GM21786 (cell line): Measurements from ENCODE around the gene FAM174C.

Experiments
- ATAC-seq: cut with Tn5 transposase; IDR thresholded peaks from one replicate; pipeline ENCODE4 v1.9.1; 2021; ENCODE audit not compliant: unreplicated experiment

FAM174C gene

GRCh38 chr19:1284979-1285736 is 9.8 kb downstream of the FAM174C start:
- no peak for ATAC-seq

DNA sequence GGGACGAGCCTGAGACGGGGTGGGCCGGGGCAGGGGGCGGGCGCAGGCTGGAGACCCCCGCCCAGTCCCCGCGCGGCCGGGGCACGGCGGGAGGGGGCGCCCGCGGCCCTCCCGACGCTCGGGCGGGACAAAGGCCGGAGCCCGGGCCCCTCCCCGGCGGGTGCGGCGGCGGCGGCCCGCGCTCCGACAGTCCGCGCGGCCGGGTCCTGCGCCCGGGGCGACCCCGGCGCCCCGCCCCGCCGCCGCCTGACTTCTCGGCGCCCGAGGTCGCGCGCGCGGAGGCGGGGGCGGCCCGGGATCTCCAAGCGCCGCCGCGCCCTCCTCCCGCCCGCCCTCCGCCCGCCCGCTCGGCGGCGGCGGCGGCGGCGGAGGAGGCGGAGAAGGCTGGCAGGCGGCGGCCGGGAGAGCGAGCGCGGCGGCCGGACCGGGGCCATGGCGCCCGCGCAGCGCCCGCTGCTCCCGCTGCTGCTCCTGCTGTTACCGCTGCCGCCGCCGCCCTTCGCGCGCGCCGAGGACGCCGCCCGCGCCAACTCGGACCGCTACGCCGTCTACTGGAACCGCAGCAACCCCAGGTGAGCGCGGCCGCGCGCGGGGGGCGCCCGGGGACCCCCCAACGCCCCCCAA is 10.5 kb downstream of the FAM174C start, which contains the start of gene EFNA2:
TSS of gene EFNA2 (plus strand) at position 137 of the 624 bp plus-strand sequence. CDS start at position 433, 296 bp downstream.
- no peak for ATAC-seq

DNA sequence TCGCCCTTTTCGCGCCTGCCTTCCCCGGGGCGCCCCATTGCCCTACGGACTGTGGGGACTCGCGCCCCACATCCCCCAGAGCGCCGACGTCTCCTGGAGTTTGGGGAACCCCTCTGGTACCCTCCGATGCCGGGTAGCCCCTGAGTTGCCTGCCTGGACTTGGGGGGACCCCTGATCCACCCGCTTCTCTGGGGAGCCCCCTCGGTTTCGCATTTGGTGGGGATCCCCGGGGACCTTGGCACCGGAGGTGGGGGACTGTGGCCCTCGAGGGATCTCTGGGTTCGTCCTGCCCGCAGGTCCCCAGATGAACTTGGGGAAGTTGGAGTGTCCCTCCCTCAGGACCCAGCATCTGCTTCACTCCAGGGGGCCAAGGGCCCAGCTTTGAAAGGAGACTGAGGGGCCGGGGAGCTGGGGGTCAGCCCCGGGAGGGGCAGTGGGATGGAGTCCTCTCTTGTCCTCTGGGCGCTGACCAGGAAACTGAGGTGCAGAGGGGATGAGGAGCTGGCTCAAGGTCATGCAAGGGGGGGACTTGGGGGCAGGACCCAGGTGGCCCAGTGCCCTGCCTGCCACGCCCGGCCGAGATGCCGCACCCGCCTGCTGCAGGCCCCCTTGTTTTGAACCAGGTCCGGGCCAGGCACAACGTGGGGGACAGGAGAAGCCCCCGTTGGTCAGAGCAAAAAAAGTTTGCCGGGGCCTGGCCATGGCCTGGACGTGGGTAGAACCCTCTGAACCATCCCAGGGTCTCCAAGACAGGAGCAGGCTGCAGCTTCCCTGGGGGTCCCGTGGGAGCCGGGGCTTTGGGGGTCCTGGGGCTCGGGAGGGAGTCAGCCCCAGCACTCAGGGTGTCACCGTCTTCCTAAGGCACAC is 11.4 kb downstream of the FAM174C start:
- ATAC-seq, result no peak

DNA sequence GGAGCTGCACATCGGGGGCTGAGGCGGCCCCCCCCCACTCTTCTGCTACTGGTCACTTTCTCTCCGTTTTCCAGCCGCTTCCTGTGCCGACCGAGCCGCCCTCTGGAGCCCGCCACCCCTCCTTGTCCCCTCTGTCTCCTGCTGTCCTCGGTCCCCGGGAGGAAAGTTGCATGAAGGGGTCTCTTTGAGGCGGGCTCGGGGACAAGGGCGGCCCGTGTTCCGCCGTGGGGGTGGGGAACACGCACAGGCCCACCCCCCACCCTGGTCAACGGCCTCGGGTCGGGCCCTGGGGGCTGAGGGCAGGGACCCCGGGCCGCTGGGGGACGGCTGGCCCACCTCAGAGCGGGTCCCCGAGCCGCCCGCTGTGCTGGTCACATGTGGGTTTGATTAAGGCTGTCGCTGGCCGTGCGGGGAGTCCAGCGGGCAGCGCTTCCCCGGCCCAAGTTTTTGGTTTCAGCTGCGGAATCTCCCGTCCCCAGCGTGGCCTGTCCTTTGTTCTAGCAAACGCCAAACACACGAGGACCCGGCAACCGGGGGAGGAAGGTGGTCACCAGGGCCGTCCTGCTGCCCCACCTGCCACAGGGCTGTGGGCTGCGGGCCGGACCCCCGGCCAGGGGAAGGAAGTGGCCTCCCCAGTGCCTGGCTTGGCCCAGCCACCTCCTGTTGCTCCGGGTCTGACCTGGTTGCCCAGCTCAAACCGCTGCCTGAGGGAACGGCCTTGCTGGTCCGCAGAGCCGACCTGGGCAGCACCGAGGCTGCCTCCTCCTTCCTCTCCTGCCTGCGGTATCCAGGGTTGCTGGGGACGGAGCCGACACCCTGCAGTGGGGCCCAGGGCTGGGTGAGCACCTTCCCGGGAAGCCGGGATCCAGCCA is 12.3 kb downstream of the FAM174C start:
- ATAC-seq, result no peak

DNA sequence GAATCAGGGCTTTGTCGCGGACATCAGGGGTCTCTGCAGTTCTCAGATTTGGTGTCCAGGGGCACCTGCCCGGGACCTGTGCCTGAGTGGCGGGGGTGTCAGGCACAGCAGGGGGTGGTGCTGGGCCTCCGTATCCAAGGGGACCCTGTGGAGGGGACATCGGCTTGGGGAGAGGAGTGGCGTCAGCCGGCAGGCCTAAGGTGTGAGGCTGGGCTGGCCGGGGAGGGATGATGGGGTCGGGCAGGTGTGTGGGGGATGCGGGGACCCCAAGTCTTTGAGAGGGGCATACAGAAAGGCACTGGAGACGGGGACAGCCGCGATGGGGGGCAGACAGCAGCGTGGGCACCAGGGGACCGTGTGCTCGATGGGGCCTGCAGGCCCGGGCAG is 12.9 kb downstream of the FAM174C start:
- no peak for ATAC-seq

- no peak for ATAC-seq
Measured at GRCh38 chr19:1288833-1289685, 13.7 kb downstream of the FAM174C start.

GRCh38 chr19:1289686-1290025 is 14.3 kb downstream of the FAM174C start:
- ATAC-seq, result no peak

DNA sequence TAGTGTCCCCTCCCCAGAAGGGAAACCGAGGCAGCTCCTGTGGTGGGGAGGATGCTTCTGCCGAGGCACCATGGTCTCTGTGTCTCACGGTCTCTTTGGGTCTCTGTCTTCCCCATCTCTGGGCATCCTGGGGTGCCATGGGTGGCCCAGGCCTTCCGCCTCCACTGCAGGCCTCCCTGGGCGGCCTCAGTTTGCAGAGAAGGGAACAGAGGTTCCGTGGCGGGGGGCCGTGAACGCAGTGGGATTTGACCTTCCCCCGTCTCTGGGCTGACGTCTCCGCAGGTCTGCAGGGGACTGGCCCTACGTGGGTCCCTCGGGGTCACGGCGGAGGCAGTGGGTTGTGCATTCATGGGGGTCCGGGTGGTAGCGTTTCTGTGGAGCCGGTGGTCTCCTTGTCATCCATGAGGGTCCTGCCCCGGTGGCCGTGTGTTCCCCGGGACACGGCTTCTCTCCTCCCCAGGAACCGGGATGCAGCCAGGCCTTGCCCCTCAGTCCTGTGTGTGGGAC is 14.9 kb downstream of the FAM174C start:
- ATAC-seq, result no peak

GRCh38 chr19:1290703-1291651 is 15.6 kb downstream of the FAM174C start:
- ATAC-seq, result no peak

- no peak for ATAC-seq
Measured at GRCh38 chr19:1291761-1292418, 16.6 kb downstream of the FAM174C start.

- ATAC-seq, result no peak
Measured at GRCh38 chr19:1292419-1293151, 17.3 kb downstream of the FAM174C start.

- ATAC-seq, result no peak
Measured at GRCh38 chr19:1293782-1294604, 18.7 kb downstream of the FAM174C start.

DNA sequence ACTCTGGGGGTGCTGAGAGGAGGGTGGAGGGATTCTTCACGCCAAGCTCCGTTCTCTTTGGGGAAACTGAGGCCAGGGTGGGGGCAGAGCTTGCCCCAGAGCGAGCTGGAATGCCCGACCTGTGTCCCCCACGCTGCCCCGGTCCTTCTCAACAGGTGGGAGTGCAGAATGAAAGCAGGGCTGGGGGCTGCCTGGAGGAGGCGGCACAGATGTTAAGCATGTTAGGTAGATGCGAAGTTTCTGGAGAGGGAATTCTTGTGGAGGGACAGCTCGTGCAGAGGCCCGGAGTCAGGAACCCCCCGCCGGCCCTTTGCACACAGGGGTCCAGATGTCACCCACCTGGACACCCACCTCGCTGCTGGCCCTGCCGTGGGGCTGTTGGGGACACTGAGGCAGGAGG is 19.4 kb downstream of the FAM174C start:
- no peak for ATAC-seq

- ATAC-seq, result no peak
Measured at GRCh38 chr19:1295169-1296012, 20.1 kb downstream of the FAM174C start.

DNA sequence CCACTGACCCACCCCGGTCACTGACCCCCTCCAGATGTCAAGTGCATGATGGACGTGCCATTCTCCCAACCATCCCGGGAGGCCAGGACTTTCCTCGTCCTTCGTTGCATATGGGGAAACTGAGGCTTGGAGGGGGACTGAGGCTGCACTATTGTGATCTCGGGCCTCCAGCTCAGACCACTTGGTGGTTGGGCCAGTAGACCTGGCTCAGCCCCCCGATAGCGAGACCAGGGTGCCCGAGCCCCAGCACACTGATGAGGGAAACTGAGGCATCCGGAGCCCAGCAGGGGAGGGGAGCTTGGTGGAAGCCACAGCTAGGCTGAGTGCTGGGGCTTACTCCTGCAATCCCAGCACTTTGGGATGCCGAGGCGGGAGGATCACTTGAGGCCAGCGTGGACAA is 20.7 kb downstream of the FAM174C start:
- ATAC-seq, result no peak
